DND-41 (cell line): ENCODE results near the gene LONRF2.

Source experiments
- ATAC-seq: fragments of 200-7000 bp; cut with Tn5 transposase; 3 replicates; pipeline ENCODE4 v1.9.1; 2021; ENCODE audit warnings: low read depth; ENCODE audit not compliant: insufficient read depth
- DNase-seq: peaks from one replicate; pipeline ENCODE4 v3.0.0-alpha.2; 2020
- H2AFZ ChIP-seq: 2 replicates; pipeline ENCODE4 v1.6.0; 2012; ENCODE audit warnings: low read depth, low read length
- H3K27ac ChIP-seq: 2 replicates; pipeline ENCODE4 v1.5.1; 2012; ENCODE audit warnings: low read length, inconsistent platforms
- H3K27me3 ChIP-seq: fragments of 200-600 bp; sonication (generic); 2 replicates; pipeline ENCODE4 v1.6.0; 2012; ENCODE audit warnings: low read length, mild to moderate bottlenecking, inconsistent platforms; ENCODE audit not compliant: insufficient read depth, poor library complexity
- H3K36me3 ChIP-seq: 2 replicates; pipeline ENCODE4 v1.5.1; 2012; ENCODE audit warnings: low read length, inconsistent platforms; ENCODE audit not compliant: insufficient read depth
- H3K4me1 ChIP-seq: 2 replicates; pipeline ENCODE4 v1.5.1; 2012; ENCODE audit warnings: mild to moderate bottlenecking, low read length; ENCODE audit not compliant: insufficient read depth
- H3K4me2 ChIP-seq: 2 replicates; pipeline ENCODE4 v1.6.0; 2012; ENCODE audit warnings: mild to moderate bottlenecking, moderate library complexity, low read length, inconsistent platforms; ENCODE audit not compliant: insufficient read depth
- H3K4me3 ChIP-seq, 2 experiments: fragments of 200-600 bp in 1 of 2; shearing (Covaris generic) in 1 of 2; 2 replicates each; pipeline ENCODE4 v1.5.1; 2012 to 2016; ENCODE audit warnings: inconsistent platforms in 2 of 2, low read length in 2 of 2, mild to moderate bottlenecking in 2 of 2, low read depth in 1 of 2, moderate library complexity in 1 of 2
- H3K79me2 ChIP-seq: 2 replicates; pipeline ENCODE4 v1.6.0; 2012; ENCODE audit warnings: low read length, inconsistent platforms; ENCODE audit not compliant: insufficient read depth
- H3K9ac ChIP-seq: 2 replicates; pipeline ENCODE4 v1.6.0; 2012; ENCODE audit warnings: low read depth, mild to moderate bottlenecking, inconsistent platforms, low read length, moderate library complexity
- H3K9me3 ChIP-seq: 2 replicates; pipeline ENCODE4 v1.5.1; 2012; ENCODE audit warnings: low read length, moderate library complexity, mild to moderate bottlenecking, inconsistent platforms; ENCODE audit not compliant: insufficient read depth, severe bottlenecking
- H4K20me1 ChIP-seq: 2 replicates; pipeline ENCODE4 v1.6.0; 2012; ENCODE audit warnings: low read length; ENCODE audit not compliant: insufficient read depth
- EZH2 ChIP-seq: IDR thresholded peaks from 3 replicates; pipeline ENCODE4 v1.6.1; 2012; ENCODE audit warnings: borderline replicate concordance, low read depth, mild to moderate bottlenecking, moderate library complexity, low read length, inconsistent platforms; ENCODE audit not compliant: severe bottlenecking
- TF ChIP-seq, protein P1 (sequence below): IDR thresholded peaks from 2 replicates; pipeline ENCODE4 v1.5.1; 2012; ENCODE audit warnings: borderline replicate concordance, low read length, moderate library complexity, mild to moderate bottlenecking; ENCODE audit not compliant: poor library complexity, severe bottlenecking; ENCODE audit errors: extremely low read depth

Gene LONRF2

DNA sequence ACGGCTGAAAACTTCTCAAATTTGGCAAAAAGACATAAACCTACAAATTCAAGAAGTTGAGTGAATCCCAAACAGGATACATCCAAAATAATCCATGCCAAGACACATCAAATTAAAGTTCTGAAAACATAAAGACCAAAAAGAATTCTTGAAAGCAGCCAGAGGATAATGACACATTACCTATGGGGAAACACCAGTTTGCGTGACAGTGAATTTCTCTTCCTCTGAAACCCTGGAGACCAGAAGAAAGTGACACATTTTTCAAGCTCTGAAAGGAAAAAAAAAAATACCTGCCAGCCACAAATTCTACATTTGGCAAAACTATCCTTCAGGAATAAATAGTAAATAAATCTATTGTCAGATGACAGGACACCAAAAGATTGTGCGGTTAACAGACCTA is 93.9 kb downstream of the LONRF2 start:
- Histone ChIP-seq H3K27me3 (no peaks in the 10 kb centered on the region), H3K79me2 (no peaks in the 10 kb centered on the region), H3K4me3 (no peak overlapping the region), H3K9ac (no peak overlapping the region), H2AFZ (no peak overlapping the region), H3K4me1 (no peaks in the 10 kb centered on the region), H3K36me3 (no peaks in the 10 kb centered on the region), H3K9me3 (no peaks in the 10 kb centered on the region), H4K20me1 (no peaks in the 10 kb centered on the region), H3K27ac (no peak overlapping the region), H3K4me2 (no peak overlapping the region)
- no peak for DNase-seq
- no peak for ATAC-seq
- TF ChIP-seq, protein P1, sequence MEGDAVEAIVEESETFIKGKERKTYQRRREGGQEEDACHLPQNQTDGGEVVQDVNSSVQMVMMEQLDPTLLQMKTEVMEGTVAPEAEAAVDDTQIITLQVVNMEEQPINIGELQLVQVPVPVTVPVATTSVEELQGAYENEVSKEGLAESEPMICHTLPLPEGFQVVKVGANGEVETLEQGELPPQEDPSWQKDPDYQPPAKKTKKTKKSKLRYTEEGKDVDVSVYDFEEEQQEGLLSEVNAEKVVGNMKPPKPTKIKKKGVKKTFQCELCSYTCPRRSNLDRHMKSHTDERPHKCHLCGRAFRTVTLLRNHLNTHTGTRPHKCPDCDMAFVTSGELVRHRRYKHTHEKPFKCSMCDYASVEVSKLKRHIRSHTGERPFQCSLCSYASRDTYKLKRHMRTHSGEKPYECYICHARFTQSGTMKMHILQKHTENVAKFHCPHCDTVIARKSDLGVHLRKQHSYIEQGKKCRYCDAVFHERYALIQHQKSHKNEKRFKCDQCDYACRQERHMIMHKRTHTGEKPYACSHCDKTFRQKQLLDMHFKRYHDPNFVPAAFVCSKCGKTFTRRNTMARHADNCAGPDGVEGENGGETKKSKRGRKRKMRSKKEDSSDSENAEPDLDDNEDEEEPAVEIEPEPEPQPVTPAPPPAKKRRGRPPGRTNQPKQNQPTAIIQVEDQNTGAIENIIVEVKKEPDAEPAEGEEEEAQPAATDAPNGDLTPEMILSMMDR, result no peak
- no peak for TF ChIP-seq EZH2

GRCh38 chr2:100224988-100225710 is 97.2 kb downstream of the LONRF2 start:
- Histone ChIP-seq H3K4me1 (no peaks in the 10 kb centered on the region), H3K27ac (no peak overlapping the region), H3K4me2 (no peak overlapping the region), H3K79me2 (no peaks in the 10 kb centered on the region), H3K27me3 (no peaks in the 10 kb centered on the region), H4K20me1 (no peaks in the 10 kb centered on the region), H3K4me3 (no peak overlapping the region), H3K36me3 (no peaks in the 10 kb centered on the region), H3K9me3 (no peaks in the 10 kb centered on the region), H2AFZ (no peak overlapping the region), H3K9ac (no peak overlapping the region)
- TF ChIP-seq, protein P1, result no peak
- no peak for TF ChIP-seq EZH2
- ATAC-seq (no peak), DNase-seq (no peak)

GRCh38 chr2:100223502-100223901 is 98.8 kb downstream of the LONRF2 start:
- TF ChIP-seq, protein P1, result no peak
- TF ChIP-seq EZH2, result no peak
- ATAC-seq (no peak), DNase-seq (no peak)
- no peaks in the 10 kb centered on the region for H4K20me1 ChIP-seq
- H3K27ac ChIP-seq, result no peak overlapping the region
- no peaks in the 10 kb centered on the region for H3K79me2 ChIP-seq
- no peaks in the 10 kb centered on the region for H3K9me3 ChIP-seq
- no peaks in the 10 kb centered on the region for H3K4me1 ChIP-seq
- H3K36me3 ChIP-seq, result no peaks in the 10 kb centered on the region
- H3K27me3 ChIP-seq, result no peaks in the 10 kb centered on the region
- no peak overlapping the region for H3K9ac ChIP-seq
- H3K4me3 ChIP-seq, result no peak overlapping the region
- H2AFZ ChIP-seq, result no peak overlapping the region
- H3K4me2 ChIP-seq, result no peak overlapping the region
